ENCODE data around the gene MRPL2.

MRPL2 gene

GRCh38 chr6:43020847-43021246, 38.4 kb downstream of the MRPL2 start:
- Histone ChIP-seq H3K36me3 (ENCODE audit: control insufficient read depth, insufficient read depth, low read length) (peaks cover 12% of the 10 kb centered on the region), H3K27me3 (ENCODE audit: control insufficient read depth, insufficient read depth, low read length) (no peaks in the 10 kb centered on the region), H3K9ac (ENCODE audit: low read length) (no peak overlapping the region), H3K27ac (ENCODE audit: low read depth, low read length) (peak overlapping the region; percentile 77), H3K4me1 (ENCODE audit: control insufficient read depth, insufficient read depth, low read length) (peaks cover 5% of the 10 kb centered on the region), H3K4me3 (ENCODE audit: low read length) (peak overlapping the region; percentile 93)

- peaks cover 5% of the 10 kb centered on the region for H3K4me1 ChIP-seq (ENCODE audit: control insufficient read depth, insufficient read depth, low read length)
- H3K9ac ChIP-seq (ENCODE audit: low read length) = no peak overlapping the region
- no peak overlapping the region for H3K27ac ChIP-seq (ENCODE audit: low read depth, low read length)
- peaks cover 12% of the 10 kb centered on the region for H3K36me3 ChIP-seq (ENCODE audit: control insufficient read depth, insufficient read depth, low read length)
- no peak overlapping the region for H3K4me3 ChIP-seq (ENCODE audit: low read length)
- H3K27me3 ChIP-seq (ENCODE audit: control insufficient read depth, insufficient read depth, low read length) = no peaks in the 10 kb centered on the region
Observed at GRCh38 chr6:43020052-43020705, 39.1 kb downstream of the MRPL2 start.

GRCh38 chr6:43019152-43019551, 40.1 kb downstream of the MRPL2 start:
- H3K36me3 ChIP-seq (ENCODE audit: control insufficient read depth, insufficient read depth, low read length) = peaks cover 12% of the 10 kb centered on the region

GRCh38 chr6:43016943-43017334, 42.3 kb downstream of the MRPL2 start:
- peaks cover 17% of the 10 kb centered on the region for H3K4me1 ChIP-seq (ENCODE audit: control insufficient read depth, insufficient read depth, low read length)
- H3K36me3 ChIP-seq (ENCODE audit: control insufficient read depth, insufficient read depth, low read length) = peaks cover 12% of the 10 kb centered on the region
- no peak overlapping the region for H3K9ac ChIP-seq (ENCODE audit: low read length)
- H3K27ac ChIP-seq (ENCODE audit: low read depth, low read length) = no peak overlapping the region
- no peak overlapping the region for H3K4me3 ChIP-seq (ENCODE audit: low read length)
- H3K27me3 ChIP-seq (ENCODE audit: control insufficient read depth, insufficient read depth, low read length) = no peaks in the 10 kb centered on the region

More at GRCh38 chr6:43019152-43019551, 40.1 kb downstream of the MRPL2 start:
- Histone ChIP-seq H3K9ac (ENCODE audit: low read length) (no peak overlapping the region), H3K4me1 (ENCODE audit: control insufficient read depth, insufficient read depth, low read length) (peaks cover 10% of the 10 kb centered on the region), H3K27ac (ENCODE audit: low read depth, low read length) (no peak overlapping the region), H3K4me3 (ENCODE audit: low read length) (no peak overlapping the region), H3K27me3 (ENCODE audit: control insufficient read depth, insufficient read depth, low read length) (no peaks in the 10 kb centered on the region)

- Histone ChIP-seq H3K27me3 (ENCODE audit: control insufficient read depth, insufficient read depth, low read length) (no peaks in the 10 kb centered on the region), H3K4me3 (ENCODE audit: low read length) (no peak overlapping the region), H3K4me1 (ENCODE audit: control insufficient read depth, insufficient read depth, low read length) (peaks cover 17% of the 10 kb centered on the region), H3K36me3 (ENCODE audit: control insufficient read depth, insufficient read depth, low read length) (peaks cover 12% of the 10 kb centered on the region), H3K9ac (ENCODE audit: low read length) (no peak overlapping the region), H3K27ac (ENCODE audit: low read depth, low read length) (no peak overlapping the region)
Observed at GRCh38 chr6:43016176-43016942, 42.9 kb downstream of the MRPL2 start.

GRCh38 chr6:43014434-43014909, 44.8 kb downstream of the MRPL2 start:
- Histone ChIP-seq H3K27ac (ENCODE audit: low read depth, low read length) (peak overlapping the region; percentile 73), H3K9ac (ENCODE audit: low read length) (no peak overlapping the region), H3K4me3 (ENCODE audit: low read length) (peak overlapping the region; percentile 89), H3K36me3 (ENCODE audit: control insufficient read depth, insufficient read depth, low read length) (peaks cover 16% of the 10 kb centered on the region), H3K4me1 (ENCODE audit: control insufficient read depth, insufficient read depth, low read length) (peaks cover 17% of the 10 kb centered on the region), H3K27me3 (ENCODE audit: control insufficient read depth, insufficient read depth, low read length) (no peaks in the 10 kb centered on the region)

- H3K9ac ChIP-seq (ENCODE audit: low read length) = peak within 1 kb of the TSS; percentile 45
- H3K27ac ChIP-seq (ENCODE audit: low read depth, low read length) = peak within 1 kb of the TSS; percentile 73
- peaks cover 17% of the 10 kb centered on the region for H3K4me1 ChIP-seq (ENCODE audit: control insufficient read depth, insufficient read depth, low read length)
- H3K27me3 ChIP-seq (ENCODE audit: control insufficient read depth, insufficient read depth, low read length) = no peaks in the 10 kb centered on the region
- peaks cover 21% of the 10 kb centered on the region for H3K36me3 ChIP-seq (ENCODE audit: control insufficient read depth, insufficient read depth, low read length)
- H3K4me3 ChIP-seq (ENCODE audit: low read length) = peak within 1 kb of the TSS; percentile 89
Observed at GRCh38 chr6:43013843-43014433, 45.3 kb downstream of the MRPL2 start, which contains the start of the genes KLHDC3 and MEA1. Gene KLHDC3 (plus strand): TSS chr6:43014249. CDS start chr6:43017193, 2,944 bp downstream. Gene MEA1 (minus strand): TSS chr6:43013946. CDS start chr6:43013813, 133 bp downstream.

GRCh38 chr6:43013097-43013842, 46.0 kb downstream of the MRPL2 start:
- Histone ChIP-seq H3K4me1 (ENCODE audit: control insufficient read depth, insufficient read depth, low read length) (peaks cover 17% of the 10 kb centered on the region), H3K27ac (ENCODE audit: low read depth, low read length) (peak overlapping the region; percentile 65), H3K9ac (ENCODE audit: low read length) (peak overlapping the region; percentile 45), H3K36me3 (ENCODE audit: control insufficient read depth, insufficient read depth, low read length) (peaks cover 24% of the 10 kb centered on the region), H3K4me3 (ENCODE audit: low read length) (peak overlapping the region; percentile 78), H3K27me3 (ENCODE audit: control insufficient read depth, insufficient read depth, low read length) (no peaks in the 10 kb centered on the region)

GRCh38 chr6:43012364-43012763, 46.9 kb downstream of the MRPL2 start:
- H3K36me3 ChIP-seq (ENCODE audit: control insufficient read depth, insufficient read depth, low read length) = peaks cover 24% of the 10 kb centered on the region
- no peaks in the 10 kb centered on the region for H3K27me3 ChIP-seq (ENCODE audit: control insufficient read depth, insufficient read depth, low read length)
- no peak overlapping the region for H3K9ac ChIP-seq (ENCODE audit: low read length)
- H3K27ac ChIP-seq (ENCODE audit: low read depth, low read length) = no peak overlapping the region
- H3K4me3 ChIP-seq (ENCODE audit: low read length) = peak overlapping the region; percentile 78
- H3K4me1 ChIP-seq (ENCODE audit: control insufficient read depth, insufficient read depth, low read length) = peaks cover 17% of the 10 kb centered on the region

- peaks cover 12% of the 10 kb centered on the region for H3K4me1 ChIP-seq (ENCODE audit: control insufficient read depth, insufficient read depth, low read length)
- peaks cover 27% of the 10 kb centered on the region for H3K36me3 ChIP-seq (ENCODE audit: control insufficient read depth, insufficient read depth, low read length)
- H3K4me3 ChIP-seq (ENCODE audit: low read length) = no peak overlapping the region
- H3K9ac ChIP-seq (ENCODE audit: low read length) = no peak overlapping the region
- no peak overlapping the region for H3K27ac ChIP-seq (ENCODE audit: low read depth, low read length)
- no peaks in the 10 kb centered on the region for H3K27me3 ChIP-seq (ENCODE audit: control insufficient read depth, insufficient read depth, low read length)
Observed at GRCh38 chr6:43011207-43011606, 48.0 kb downstream of the MRPL2 start.

GRCh38 chr6:43009124-43009523, 50.1 kb downstream of the MRPL2 start:
- Histone ChIP-seq H3K27ac (ENCODE audit: low read depth, low read length) (no peak overlapping the region), H3K36me3 (ENCODE audit: control insufficient read depth, insufficient read depth, low read length) (peaks cover 31% of the 10 kb centered on the region), H3K4me3 (ENCODE audit: low read length) (no peak overlapping the region), H3K9ac (ENCODE audit: low read length) (no peak overlapping the region), H3K27me3 (ENCODE audit: control insufficient read depth, insufficient read depth, low read length) (no peaks in the 10 kb centered on the region), H3K4me1 (ENCODE audit: control insufficient read depth, insufficient read depth, low read length) (peaks cover 7% of the 10 kb centered on the region)

GRCh38 chr6:43007126-43007525, 52.1 kb downstream of the MRPL2 start:
- no peak overlapping the region for H3K4me3 ChIP-seq (ENCODE audit: low read length)
- peaks cover 31% of the 10 kb centered on the region for H3K36me3 ChIP-seq (ENCODE audit: control insufficient read depth, insufficient read depth, low read length)
- H3K27ac ChIP-seq (ENCODE audit: low read depth, low read length) = no peak overlapping the region
- H3K9ac ChIP-seq (ENCODE audit: low read length) = no peak overlapping the region
- no peaks in the 10 kb centered on the region for H3K4me1 ChIP-seq (ENCODE audit: control insufficient read depth, insufficient read depth, low read length)
- no peaks in the 10 kb centered on the region for H3K27me3 ChIP-seq (ENCODE audit: control insufficient read depth, insufficient read depth, low read length)
